Measurements from ENCODE around the gene NEDD4L.

DNA sequence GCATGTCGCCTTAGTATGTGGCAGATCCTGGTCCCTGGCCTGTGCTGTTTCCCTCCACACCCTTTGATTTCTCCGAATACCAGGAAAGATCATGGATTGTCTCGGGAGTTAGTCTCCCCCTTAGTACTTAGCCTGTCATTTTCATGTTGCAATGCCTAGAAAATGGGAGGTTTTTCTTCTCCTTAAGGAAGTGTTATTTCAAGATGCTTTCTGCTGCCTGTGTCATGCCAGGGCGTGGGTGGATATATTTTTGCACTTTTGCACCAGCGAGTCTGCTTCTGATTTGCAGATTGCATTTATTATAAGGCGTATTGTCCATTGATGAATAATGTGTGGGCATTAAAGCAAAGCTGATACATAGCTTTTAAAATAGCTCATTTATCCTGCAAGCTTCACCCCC, 223.5 kb downstream of the NEDD4L start:
- TF ChIP-seq LEF1 (IDR thresholded peaks at IDR 0.05; ENCODE audit: borderline replicate concordance) (no peak), NFRKB (IDR thresholded peaks at IDR 0.05) (no peak), CTBP1 (IDR thresholded peaks at IDR 0.05; ENCODE audit: borderline replicate concordance) (no peak), ARNT (IDR thresholded peaks at IDR 0.05) (no peak), FOXM1 (IDR thresholded peaks at IDR 0.05; ENCODE audit: borderline replicate concordance) (no peak), BHLHE40 (IDR thresholded peaks at IDR 0.05; ENCODE audit: borderline replicate concordance) (no peak), SP1 (IDR thresholded peaks at IDR 0.05) (no peak), SUZ12 (IDR thresholded peaks at IDR 0.05) (no peak)
